ENCODE results near the gene NCAPH2. TPM values are rescaled to one million over a fixed set of nuclear protein-coding genes. Genes with fewer than 3 reads are reported as not detected.

Gene NCAPH2
- total and polyA plus RNA-seq, 2 of the 13 experiments (the other 11 are each of a cell fraction or from before 2014, with no cell fraction given) = 28.1 to 64.4 TPM

- H3K4me2 ChIP-seq (ENCODE audit: low read depth, low read length) = peak overlapping the region; percentile 77; the same call in 1 of the 2 replicates
- TF ChIP-seq IRF1 (CRISPR knock-in tag; IDR thresholded peaks at IDR 0.05; ENCODE audit: low read depth) (no peak), TFDP1 (CRISPR knock-in tag; IDR thresholded peaks at IDR 0.05; ENCODE audit: borderline replicate concordance) (no peak), ZNF562 (CRISPR knock-in tag; IDR thresholded peaks at IDR 0.05; ENCODE audit: borderline replicate concordance) (no peak), PTBP1 (IDR thresholded peaks at IDR 0.05; ENCODE audit: low read depth, low read length, poor library complexity, severe bottlenecking) (no peak), SNAPC2 (CRISPR knock-in tag; IDR thresholded peaks at IDR 0.05) (no peak), ATF7 (IDR thresholded peaks at IDR 0.05) (no peak), ATF7 (CRISPR knock-in tag; IDR thresholded peaks at IDR 0.05) (no peak), ZBTB49 (CRISPR knock-in tag; IDR thresholded peaks at IDR 0.05; ENCODE audit: borderline replicate concordance) (no peak), ATRX (CRISPR knock-in tag; IDR thresholded peaks at IDR 0.05; ENCODE audit: borderline replicate concordance) (no peak), ZNF775 (CRISPR knock-in tag; IDR thresholded peaks at IDR 0.05; ENCODE audit: borderline replicate concordance) (no peak), SATB2 (CRISPR knock-in tag; IDR thresholded peaks at IDR 0.05) (no peak), GRHL1 (CRISPR knock-in tag; conservative IDR thresholded peaks at IDR 0.05) (no peak), JUNB (CRISPR knock-in tag; IDR thresholded peaks at IDR 0.05; ENCODE audit: borderline replicate concordance) (no peak), NKX3-1 (CRISPR knock-in tag; IDR thresholded peaks at IDR 0.05) (no peak), ZNF251 (CRISPR knock-in tag; IDR thresholded peaks at IDR 0.05) (no peak), GATAD2A (CRISPR knock-in tag; IDR thresholded peaks at IDR 0.05) (no peak), EEA1 (CRISPR knock-in tag; IDR thresholded peaks at IDR 0.05; ENCODE audit: borderline replicate concordance) (no peak), ZNF230 (CRISPR knock-in tag; IDR thresholded peaks at IDR 0.05) (no peak)
- intact Hi-C loops (cut with micrococcal nuclease; ENCODE audit: unreplicated experiment) (no loop called here), in situ Hi-C loops (cut with HindIII; ENCODE audit: extremely low pct_ligation_motif_present, low pct_unique_long_range_greater_than_20kb) (no loop called here)
- peak overlapping the region in 1 of 3 experiments; percentile 75; a peak in 1 of 6 replicates for H3K4me3 ChIP-seq (replicated peaks in 1 of 3; ENCODE audit: insufficient read depth in 1 of 3, low read depth in 2 of 3, low read length in 3 of 3)
- no peak overlapping the region for H3K27ac ChIP-seq (ENCODE audit: extremely low read length, insufficient read depth, low read length)
- no peaks in the 10 kb centered on the region for H3K9me3 ChIP-seq (ENCODE audit: low read length)
- H3K4me1 ChIP-seq (ENCODE audit: insufficient read depth, low read length) = peaks cover 66% of the 10 kb centered on the region
- H3K9ac ChIP-seq (ENCODE audit: insufficient read depth, low read depth, low read length) = no peak overlapping the region
- ChIA-PET CTCF (ENCODE audit: low intra/inter-chr PET ratio, low total read pairs) (no interaction called here), POLR2A (interaction anchor here (2.1 kb wide), 1 partner anchor 43 kb away, joined by 5 read pairs; the partner anchor contains the start of gene SCO2)
- no peak overlapping the region for H2AFZ ChIP-seq (ENCODE audit: low read length)
- H3K79me2 ChIP-seq (ENCODE audit: insufficient read depth, low read length) = no peaks in the 10 kb centered on the region
- 98% methylated on average over 8 of the region's 10 CpGs for WGBS (ENCODE audit: low lambda C conversion rate)
- FAIRE-seq (no peak), DNase-seq (ENCODE audit: low spot score) (no peak), ATAC-seq (no peak)
- H3K36me3 ChIP-seq (replicated peaks in 1 of 2; ENCODE audit: control insufficient read depth in 1 of 2, insufficient read depth in 2 of 2, low read length in 2 of 2) = no peaks in the 10 kb centered on the region
- no peaks in the 10 kb centered on the region; the same call in 1 of the 2 replicates for H4K20me1 ChIP-seq (ENCODE audit: insufficient read depth, low read length)
- H3K27me3 ChIP-seq (ENCODE audit: control insufficient read depth in 1 of 2, insufficient read depth in 2 of 2, low read length in 2 of 2) = peaks cover 0 to 4% of the 10 kb centered on the region in 2 experiments; a peak in 1 of 5 replicates
- no TSS peak for BruUV-seq (replicated peaks)
Measured at GRCh38 chr22:50483106-50483505, 24.9 kb upstream of the NCAPH2 start.

Measured in HepG2 (cell line).